GM23248 (cell line): ENCODE data around the gene FAU. TPM values are rescaled to one million over a fixed set of nuclear protein-coding genes. Genes with fewer than 3 reads are reported as not detected.

Source experiments
- DNase-seq: peaks from one replicate; pipeline ENCODE4 v3.0.0-alpha.2; 2015
- H2AFZ ChIP-seq: fragments of 200-600 bp; sonication (generic); 2 replicates; pipeline ENCODE4 v1.6.1; 2016; ENCODE audit warnings: antibody characterized with exemption
- H3F3A ChIP-seq: fragments of 200-600 bp; sonication (generic); 2 replicates; pipeline ENCODE4 v1.6.1; 2016; ENCODE audit warnings: mild to moderate bottlenecking, antibody characterized with exemption, mixed run types; ENCODE audit not compliant: insufficient read depth
- H3K27ac ChIP-seq: fragments of 200-600 bp; sonication (generic); 2 replicates; pipeline ENCODE4 v1.5.1; 2016; ENCODE audit warnings: mild to moderate bottlenecking
- H3K27me3 ChIP-seq: fragments of 200-600 bp; sonication (generic); replicated peaks from 2 replicates; pipeline ENCODE4 v1.6.1; 2016; ENCODE audit warnings: mild to moderate bottlenecking; ENCODE audit not compliant: insufficient read depth
- H3K36me3 ChIP-seq: fragments of 200-600 bp; sonication (generic); 2 replicates; pipeline ENCODE4 v1.6.1; 2016; ENCODE audit warnings: low read depth, mild to moderate bottlenecking
- H3K4me1 ChIP-seq: fragments of 200-600 bp; sonication (generic); 2 replicates; pipeline ENCODE4 v1.6.1; 2016; ENCODE audit warnings: mild to moderate bottlenecking; ENCODE audit not compliant: insufficient read depth
- H3K4me2 ChIP-seq: fragments of 200-600 bp; sonication (generic); one replicate; pipeline ENCODE4 v1.6.1; 2016; ENCODE audit warnings: mild to moderate bottlenecking; ENCODE audit not compliant: unreplicated experiment
- H3K4me3 ChIP-seq: fragments of 200-600 bp; sonication (generic); 2 replicates; pipeline ENCODE4 v1.5.1; 2016; ENCODE audit warnings: mild to moderate bottlenecking
- H3K79me2 ChIP-seq: fragments of 200-600 bp; sonication (generic); 2 replicates; pipeline ENCODE4 v1.6.1; 2016; ENCODE audit warnings: mild to moderate bottlenecking; ENCODE audit not compliant: insufficient read depth
- H3K9ac ChIP-seq: fragments of 200-600 bp; sonication (generic); 2 replicates; pipeline ENCODE4 v1.6.1; 2016; ENCODE audit warnings: mild to moderate bottlenecking
- H3K9me2 ChIP-seq: fragments of 200-600 bp; sonication (generic); 2 replicates; pipeline ENCODE4 v1.6.1; 2016; ENCODE audit warnings: mixed run types, mild to moderate bottlenecking, moderate library complexity; ENCODE audit not compliant: insufficient read depth
- H3K9me3 ChIP-seq: fragments of 200-600 bp; sonication (generic); one replicate; pipeline ENCODE4 v1.6.1; 2017; ENCODE audit warnings: low read depth
- H4K20me1 ChIP-seq: fragments of 200-600 bp; sonication (generic); 2 replicates; pipeline ENCODE4 v1.6.0; 2016; ENCODE audit not compliant: insufficient read depth
- EZH2 ChIP-seq: fragments of 200-600 bp; sonication (generic); IDR thresholded peaks from 2 replicates; pipeline ENCODE4 v1.6.1; 2018; ENCODE audit warnings: antibody characterized with exemption, mild to moderate bottlenecking; ENCODE audit not compliant: insufficient read depth, poor library complexity, severe bottlenecking
- EZH2phosphoT487 ChIP-seq: fragments of 200-600 bp; sonication (generic); IDR thresholded peaks from 2 replicates; pipeline ENCODE4 v1.6.1; 2018; ENCODE audit warnings: antibody characterized with exemption, moderate library complexity, mild to moderate bottlenecking, low read depth; ENCODE audit not compliant: insufficient read depth
- WGBS, 2 experiments: methylation state at CpG; one replicate each; pipeline ENCODE4 v1.1.6; 2015 to 2017; ENCODE audit warnings: low lambda C conversion rate in 2 of 2, low coverage in 1 of 2; ENCODE audit errors: missing lambda C conversion rate in 2 of 2; 5-methylcytosine and 5-hydroxymethylcytosine counted together
- in situ Hi-C: fragments of 300-500 bp; cut with MboI; formaldehyde crosslinking; loops from 2 replicates; pipeline ENCODE4 v1.15.0; 2020
- polyA plus RNA-seq: library from polyadenylated mRNA; unstranded; fragments of >200 nt; fragmentation: Nextera tagmentation; extraction: Ambion mirVana; gene quantifications from 2 replicates; pipeline ENCODE4 v1.2.1, GENCODE V29; 2016
- total RNA-seq: library from RNA; depleted of rRNA; stranded (reverse); fragments of >200 nt; shearing (Covaris generic); gene quantifications from 2 replicates; pipeline ENCODE4 v1.2.3, GENCODE V29; 2014

The FAU gene
- total and polyA plus RNA-seq, 2 experiments from 2014 or later, result 180 to 365 TPM

- TF ChIP-seq EZH2phosphoT487 (no peak), EZH2 (no peak)
- DNase-seq, result no peak
- 92 to 95% methylated on average over 15 of the region's 15 CpGs for WGBS, 2 experiments
- H3K36me3 ChIP-seq, result no peaks in the 10 kb centered on the region
- H3K9ac ChIP-seq, result no peak overlapping the region
- no peaks in the 10 kb centered on the region for H3K9me2 ChIP-seq
- H3K9me3 ChIP-seq, result no peaks in the 10 kb centered on the region
- H3K79me2 ChIP-seq, result peaks cover 27% of the 10 kb centered on the region
- 0 out of 2 replicates have a peak, but pooled peaks cover 6% of the 10 kb centered on the region for H3F3A ChIP-seq
- no peak overlapping the region for H3K4me2 ChIP-seq
- no peaks in the 10 kb centered on the region for H3K27me3 ChIP-seq
- H3K4me1 ChIP-seq, result peaks cover 4% of the 10 kb centered on the region; the same call in 1 of the 2 replicates
- no peak overlapping the region for H2AFZ ChIP-seq
- in situ Hi-C loops, result no loop called here
- no peak overlapping the region for H3K27ac ChIP-seq
- no peak overlapping the region for H3K4me3 ChIP-seq
- H4K20me1 ChIP-seq, result no peaks in the 10 kb centered on the region
These were observed 14.9 kb downstream of the FAU start for GRCh38 chr11:65107078-65107477.

GRCh38 chr11:65104628-65105027, 17.3 kb downstream of the FAU start:
- H3F3A ChIP-seq, result no peaks in the 10 kb centered on the region
- H3K9me3 ChIP-seq, result no peaks in the 10 kb centered on the region
- no peak overlapping the region for H3K27ac ChIP-seq
- DNase-seq, result no peak
- H4K20me1 ChIP-seq, result no peaks in the 10 kb centered on the region
- 75 to 83% methylated on average over 4 of the region's 4 CpGs for WGBS, 2 experiments
- no peak overlapping the region for H3K4me3 ChIP-seq
- no peak overlapping the region for H3K9ac ChIP-seq
- no peak for TF ChIP-seq EZH2phosphoT487
- no peak for TF ChIP-seq EZH2
- no peaks in the 10 kb centered on the region for H3K9me2 ChIP-seq
- no peaks in the 10 kb centered on the region for H3K4me1 ChIP-seq
- peaks cover 46% of the 10 kb centered on the region for H3K79me2 ChIP-seq
- no peak overlapping the region for H3K4me2 ChIP-seq
- no peaks in the 10 kb centered on the region for H3K36me3 ChIP-seq
- in situ Hi-C loops, result no loop called here
- H3K27me3 ChIP-seq, result no peaks in the 10 kb centered on the region
- H2AFZ ChIP-seq, result no peak overlapping the region

- Histone ChIP-seq H3K4me3 (no peak overlapping the region), H4K20me1 (no peaks in the 10 kb centered on the region), H2AFZ (no peak overlapping the region), H3K9ac (no peak overlapping the region), H3K36me3 (0 out of 2 replicates have a peak, but pooled peaks cover under 1% of the 10 kb centered on the region), H3K4me2 (no peak overlapping the region), H3K27me3 (no peaks in the 10 kb centered on the region), H3K79me2 (peaks cover 58% of the 10 kb centered on the region), H3K4me1 (no peaks in the 10 kb centered on the region), H3K9me3 (no peaks in the 10 kb centered on the region), H3K9me2 (no peaks in the 10 kb centered on the region), H3K27ac (no peak overlapping the region), H3F3A (no peaks in the 10 kb centered on the region)
- TF ChIP-seq EZH2phosphoT487 (no peak), EZH2 (no peak)
- no peak for DNase-seq
- in situ Hi-C loops, result no loop called here
These were observed 18.5 kb downstream of the FAU start for GRCh38 chr11:65103476-65103875.

- no peaks in the 10 kb centered on the region for H3K9me3 ChIP-seq
- H4K20me1 ChIP-seq, result no peaks in the 10 kb centered on the region
- no peak overlapping the region for H3K27ac ChIP-seq
- WGBS, 2 experiments, result 84 to 87% methylated on average over 8 of the region's 8 CpGs
- H3K36me3 ChIP-seq, result 0 out of 2 replicates have a peak, but pooled peaks cover 4% of the 10 kb centered on the region
- H3K9ac ChIP-seq, result no peak overlapping the region
- in situ Hi-C loops, result no loop called here
- H3K4me2 ChIP-seq, result no peak overlapping the region
- TF ChIP-seq EZH2phosphoT487 (no peak), EZH2 (no peak)
- H3K9me2 ChIP-seq, result no peaks in the 10 kb centered on the region
- peaks cover 68% of the 10 kb centered on the region for H3K79me2 ChIP-seq
- no peaks in the 10 kb centered on the region for H3F3A ChIP-seq
- H2AFZ ChIP-seq, result no peak overlapping the region
- DNase-seq, result no peak
- H3K27me3 ChIP-seq, result no peaks in the 10 kb centered on the region
- H3K4me3 ChIP-seq, result no peak overlapping the region
- H3K4me1 ChIP-seq, result peaks cover under 1% of the 10 kb centered on the region; the same call in 1 of the 2 replicates
These were observed 19.5 kb downstream of the FAU start for GRCh38 chr11:65102142-65103095.
